NCI-H526 treated with DMSO at 0.1 percent for 48 hours (cell line): ENCODE data around the gene FAM117A.
A peak's percentile ranks its signal among the peaks of the same experiment; 100 is the strongest.

Source experiments
- DNase-seq: peaks from one replicate; lab custom pipeline; 2025; lab: John Stamatoyannopoulos, UW

Gene FAM117A, protein sequence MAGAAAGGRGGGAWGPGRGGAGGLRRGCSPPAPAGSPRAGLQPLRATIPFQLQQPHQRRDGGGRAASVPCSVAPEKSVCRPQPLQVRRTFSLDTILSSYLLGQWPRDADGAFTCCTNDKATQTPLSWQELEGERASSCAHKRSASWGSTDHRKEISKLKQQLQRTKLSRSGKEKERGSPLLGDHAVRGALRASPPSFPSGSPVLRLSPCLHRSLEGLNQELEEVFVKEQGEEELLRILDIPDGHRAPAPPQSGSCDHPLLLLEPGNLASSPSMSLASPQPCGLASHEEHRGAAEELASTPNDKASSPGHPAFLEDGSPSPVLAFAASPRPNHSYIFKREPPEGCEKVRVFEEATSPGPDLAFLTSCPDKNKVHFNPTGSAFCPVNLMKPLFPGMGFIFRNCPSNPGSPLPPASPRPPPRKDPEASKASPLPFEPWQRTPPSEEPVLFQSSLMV

DNA sequence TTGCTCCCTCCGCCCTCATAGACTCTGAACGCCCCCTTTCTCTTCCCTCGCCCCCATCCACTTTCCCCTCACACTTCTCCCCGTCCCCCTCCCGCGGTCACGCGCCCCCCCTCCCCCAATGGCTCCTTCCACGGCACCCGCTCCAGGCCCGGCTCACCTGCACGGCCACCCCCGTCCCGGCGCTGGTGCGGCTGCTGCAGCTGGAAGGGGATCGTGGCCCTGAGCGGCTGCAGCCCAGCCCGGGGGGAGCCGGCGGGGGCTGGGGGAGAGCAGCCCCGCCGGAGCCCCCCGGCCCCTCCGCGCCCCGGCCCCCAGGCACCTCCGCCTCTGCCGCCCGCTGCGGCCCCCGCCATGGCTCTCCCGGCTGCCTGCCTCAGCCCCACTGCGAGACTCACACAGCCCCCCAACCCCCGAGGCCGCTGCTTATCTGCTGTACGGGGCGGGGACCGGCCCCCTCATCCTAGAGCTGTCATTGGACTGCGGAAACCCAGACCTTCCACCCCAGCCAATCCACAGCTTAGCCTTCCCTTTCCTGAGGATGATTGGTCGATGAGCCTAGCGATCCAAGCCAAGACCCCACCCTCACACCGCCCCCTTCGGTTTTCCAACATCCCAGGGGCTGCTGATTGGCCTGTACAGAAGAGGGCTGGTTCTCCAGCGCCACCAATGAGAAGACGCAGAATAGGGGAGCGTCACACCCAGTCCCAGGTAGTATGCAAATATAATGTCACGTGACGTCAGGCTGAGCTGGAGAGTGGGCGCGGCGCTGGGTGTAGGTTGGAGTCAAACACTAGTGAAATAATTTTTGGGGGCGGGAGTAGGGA lies at the start of gene FAM117A:
FAM117A (minus strand) TSS at position 397 of the 824 bp plus-strand sequence; CDS start at position 353, 44 bp downstream.
- DNase-seq: peak; percentile 99

GRCh38 chr17:49809056-49809455 lies 45.1 kb upstream of the FAM117A start:
- no peak for DNase-seq

DNA sequence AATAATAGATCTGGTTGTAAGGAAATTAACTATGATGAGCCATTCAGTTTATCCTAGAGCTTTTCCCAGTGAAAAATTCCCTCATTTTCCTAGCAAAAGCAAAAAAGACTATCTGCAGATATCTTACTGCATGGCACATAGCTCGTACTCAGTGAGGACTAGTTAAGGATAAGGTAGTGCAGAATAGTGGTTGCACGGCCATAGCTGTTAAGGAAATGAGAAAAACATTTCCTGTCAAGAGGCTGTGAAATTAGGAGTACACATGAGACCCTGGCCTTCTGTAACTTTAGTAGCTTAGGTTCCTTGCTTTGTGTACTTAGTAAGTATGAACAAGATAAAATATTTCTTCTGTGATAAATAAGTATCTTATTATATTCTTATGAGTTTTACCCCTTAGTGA lies 34.8 kb upstream of the FAM117A start:
- DNase-seq: no peak

GRCh38 chr17:49798182-49798581 lies 34.3 kb upstream of the FAM117A start:
- DNase-seq: no peak

GRCh38 chr17:49795372-49795771 lies 31.4 kb upstream of the FAM117A start:
- DNase-seq: no peak

DNA sequence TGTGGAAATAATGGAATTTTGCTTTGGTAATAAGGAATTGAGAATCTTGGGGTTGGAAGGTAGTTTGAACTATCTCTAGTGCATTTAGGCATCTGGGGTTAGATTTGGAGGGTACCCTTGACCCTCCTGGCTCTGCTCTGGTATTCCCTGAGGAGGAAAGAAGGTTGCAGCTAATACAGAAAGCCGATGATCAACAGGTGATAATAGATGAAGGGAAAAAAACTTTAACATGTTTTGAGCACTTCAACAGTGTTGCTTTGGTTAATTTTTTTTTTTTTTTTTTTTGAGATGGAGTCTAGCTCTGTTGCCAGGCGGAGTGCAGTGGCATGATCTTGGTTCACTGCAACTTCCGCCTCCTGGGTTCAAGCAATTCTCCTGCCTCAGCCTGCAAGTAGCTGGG lies 29.4 kb upstream of the FAM117A start:
- DNase-seq: no peak

DNA sequence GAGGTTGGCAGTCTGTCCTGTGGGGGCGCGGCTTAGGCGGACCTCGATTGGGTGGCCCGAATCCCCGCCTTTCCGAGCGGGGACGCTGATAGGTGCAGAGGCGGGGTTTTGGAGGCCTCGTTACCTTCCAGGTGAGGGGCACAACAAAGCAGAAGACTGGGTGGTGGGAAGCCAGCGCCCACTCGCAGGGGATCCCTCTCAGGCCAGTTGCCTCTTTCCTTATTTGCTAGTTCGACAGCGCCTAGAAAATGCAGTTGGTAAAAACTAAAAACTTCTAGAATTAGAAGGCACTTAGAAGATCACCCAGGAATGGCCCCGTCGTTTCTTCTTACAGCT lies 25.3 kb upstream of the FAM117A start:
- DNase-seq: no peak

GRCh38 chr17:49788478-49789242 lies 24.7 kb upstream of the FAM117A start, which contains the start of gene KAT7:
Gene KAT7, plus strand, starts transcription at chr17:49788681. Its CDS starts 154 bp downstream, at chr17:49788835.
- peak; percentile 98 for DNase-seq

- DNase-seq: no peak
Measured at GRCh38 chr17:49787884-49788477, 24.1 kb upstream of the FAM117A start.

- DNase-seq: no peak
Measured at GRCh38 chr17:49784636-49785035, 20.7 kb upstream of the FAM117A start.

GRCh38 chr17:49783791-49784190 lies 19.9 kb upstream of the FAM117A start:
- no peak for DNase-seq

- no peak for DNase-seq
Measured at GRCh38 chr17:49783071-49783715, 19.3 kb upstream of the FAM117A start.

- DNase-seq: peak; percentile 37
Measured at GRCh38 chr17:49779739-49780231, 15.9 kb upstream of the FAM117A start.

DNA sequence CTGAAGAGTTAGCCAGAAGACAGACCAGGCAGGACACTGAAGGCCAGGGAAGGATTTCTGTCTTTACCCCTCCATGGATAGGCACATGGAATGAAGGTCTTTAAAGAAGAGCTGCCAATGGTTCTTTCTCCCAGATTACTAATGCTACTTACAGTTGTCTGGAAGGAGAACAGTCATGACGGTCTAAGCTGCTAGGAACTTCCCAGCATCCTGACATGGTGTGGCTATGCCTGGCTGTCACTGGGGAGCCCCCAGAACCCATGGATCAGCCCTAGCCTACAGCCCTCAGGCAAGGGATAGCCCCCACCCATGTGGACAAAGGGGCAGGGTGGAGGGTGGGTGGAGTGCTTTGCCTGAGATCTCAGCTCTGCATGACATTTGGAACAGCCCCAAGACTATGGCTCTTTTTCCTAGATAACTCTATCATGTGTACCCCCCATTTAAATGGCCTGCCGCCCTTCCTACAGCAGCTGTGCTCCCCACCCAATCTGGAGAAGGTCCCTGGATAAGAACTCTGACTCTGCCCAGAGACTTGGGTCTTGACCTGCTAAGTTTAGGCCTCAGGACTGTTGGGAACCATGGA lies 15.3 kb upstream of the FAM117A start:
- DNase-seq: no peak

DNA sequence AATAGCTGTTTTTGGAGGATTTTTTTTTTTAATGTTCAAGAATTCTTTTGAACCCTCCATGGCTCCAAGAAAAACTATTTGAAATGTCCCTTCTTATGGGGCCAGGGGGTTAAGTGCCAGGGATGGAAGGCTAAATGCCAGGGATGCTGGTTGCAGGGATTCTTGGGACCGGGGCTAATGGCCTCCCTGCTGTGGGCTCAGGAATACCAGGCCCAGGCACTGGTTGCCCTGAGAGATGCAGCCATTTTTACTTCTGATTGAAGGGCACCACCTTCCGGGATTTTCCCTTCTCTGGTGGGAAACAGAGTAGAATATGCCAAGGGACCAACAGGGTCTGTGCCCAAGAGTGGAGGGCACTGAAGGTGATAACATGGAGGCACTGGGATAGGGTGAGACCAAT lies 13.6 kb upstream of the FAM117A start:
- no peak for DNase-seq

DNA sequence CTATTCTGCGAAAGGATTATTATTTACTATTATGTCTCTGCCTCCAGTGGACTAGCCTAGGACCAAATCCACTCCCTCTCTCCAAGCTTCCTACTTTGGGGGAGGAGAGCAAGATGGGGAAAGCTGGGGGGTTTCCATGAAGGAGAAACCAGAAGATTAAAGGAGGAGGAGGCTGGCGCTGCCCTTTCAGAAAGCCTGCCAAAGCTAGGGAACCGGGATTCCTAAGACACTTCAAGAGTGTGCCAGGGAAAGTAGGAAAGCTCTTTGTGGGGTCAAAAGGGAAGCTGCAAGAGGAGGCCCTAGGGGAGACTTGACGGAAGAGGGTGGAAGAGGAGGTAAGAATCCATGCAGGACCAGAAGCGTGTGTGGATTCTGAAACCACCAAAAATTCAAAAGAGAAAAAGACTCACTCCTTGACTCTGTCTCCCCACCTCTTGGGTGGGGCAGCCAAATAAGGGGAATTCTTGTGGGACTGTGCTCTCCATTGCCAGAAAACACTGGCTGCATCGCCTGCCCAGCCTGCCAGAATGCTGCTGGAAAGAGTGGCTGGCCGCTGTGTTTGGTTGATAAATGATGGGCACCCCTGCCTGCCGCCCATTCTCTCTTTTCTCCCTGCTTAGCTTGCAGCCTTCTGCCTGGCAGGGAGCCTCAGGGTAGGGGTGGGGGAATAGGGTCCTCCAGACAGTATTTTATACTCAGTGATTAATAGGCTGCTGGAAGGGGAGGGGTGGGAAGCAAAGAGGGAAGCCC lies 12.8 kb upstream of the FAM117A start:
- no peak for DNase-seq

DNA sequence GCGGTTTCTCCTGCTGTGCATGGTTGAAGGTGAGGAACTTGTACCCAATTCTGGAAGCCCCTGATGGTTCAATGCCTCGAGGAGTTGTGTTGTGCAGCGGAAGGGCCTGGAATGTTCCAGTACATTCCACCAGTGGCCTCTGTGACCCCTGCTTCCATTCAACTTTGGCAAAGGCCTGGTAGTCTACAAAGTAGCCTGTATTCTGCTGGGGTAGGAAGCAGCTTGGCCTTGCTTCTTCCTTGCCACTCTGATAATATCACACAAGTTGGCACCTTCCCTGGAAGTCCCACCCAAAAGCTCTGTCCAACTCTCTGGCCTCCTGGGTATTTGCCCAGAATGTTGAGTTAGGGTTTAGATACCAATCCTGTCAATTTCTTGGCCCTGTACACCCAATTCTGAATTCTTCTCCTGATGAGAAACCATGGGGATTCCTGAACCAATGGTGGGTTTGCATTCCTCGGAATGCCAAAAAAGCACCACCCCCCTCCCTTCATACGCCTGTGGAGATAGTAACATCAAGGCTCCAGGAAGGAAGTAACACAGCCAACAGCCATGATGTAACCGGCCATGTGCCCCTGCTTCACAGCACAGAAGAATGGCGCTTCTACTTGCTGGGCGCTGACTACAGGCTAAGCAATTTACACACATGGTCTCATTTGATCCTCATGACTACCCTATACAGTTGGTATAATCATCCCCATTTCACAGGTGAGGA lies 11.8 kb upstream of the FAM117A start:
- DNase-seq: no peak

DNA sequence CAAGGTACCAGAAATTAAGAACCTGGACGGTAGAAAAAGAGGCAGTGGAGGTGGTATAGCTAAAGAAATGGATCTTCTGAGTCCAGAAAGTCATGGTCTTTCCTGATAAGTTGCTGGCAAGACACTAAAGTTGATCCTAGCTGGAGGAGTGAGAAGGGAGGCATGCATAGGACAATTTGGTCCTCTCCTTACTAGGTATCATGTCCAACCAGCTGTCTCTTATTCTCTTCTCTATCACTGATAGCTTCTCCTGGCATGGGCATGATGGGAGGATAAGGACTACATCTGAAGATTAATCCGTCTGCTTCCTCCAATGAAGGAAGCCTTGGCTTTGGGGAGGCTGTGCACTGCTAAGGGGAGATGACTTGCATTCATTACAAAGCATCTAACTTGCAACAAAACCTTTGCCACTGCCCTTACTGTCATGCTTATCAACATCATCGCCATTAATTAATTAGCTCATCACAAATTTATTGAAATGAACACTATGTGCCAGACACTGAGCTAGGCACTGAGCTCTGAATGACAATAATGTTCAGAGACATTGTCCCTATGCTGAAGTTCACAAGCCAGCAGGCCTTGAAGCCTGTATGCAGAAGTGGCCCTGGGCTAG lies 3.1 kb upstream of the FAM117A start:
- DNase-seq: no peak
